ENCODE measurements around the gene KDM8. TPM values are rescaled to one million over a fixed set of nuclear protein-coding genes. Genes with fewer than 3 reads are reported as not detected.

The KDM8 gene
- total RNA-seq, 1 donor from 2014 or later, result 8.6 TPM

- TF ChIP-seq CTCF (IDR thresholded peaks at IDR 0.05), result no peak
- intact Hi-C loops (cut with DNase I), result loop anchor here (5.0 kb wide), 1 partner anchor 134 kb away; no protein-coding TSS in a partner anchor
- ATAC-seq (no peak), DNase-seq (peak; percentile 17)
- no peaks in the 10 kb centered on the region for H3K27me3 ChIP-seq (ENCODE audit: low read depth)
- peaks cover 43% of the 10 kb centered on the region for H3K36me3 ChIP-seq
- H3K9me3 ChIP-seq, result no peaks in the 10 kb centered on the region
- peaks cover 74% of the 10 kb centered on the region for H3K4me1 ChIP-seq
- H3K4me3 ChIP-seq, result no peak overlapping the region
- H3K27ac ChIP-seq, result peak overlapping the region; percentile 78
Observed at GRCh38 chr16:27232901-27233625, 29.7 kb downstream of the KDM8 start.

GRCh38 chr16:27233731-27234130 is 30.4 kb downstream of the KDM8 start:
- TF ChIP-seq CTCF (IDR thresholded peaks at IDR 0.05), result no peak
- Histone ChIP-seq H3K4me1 (peaks cover 80% of the 10 kb centered on the region), H3K27me3 (ENCODE audit: low read depth) (no peaks in the 10 kb centered on the region), H3K27ac (peak overlapping the region; percentile 78), H3K9me3 (no peaks in the 10 kb centered on the region), H3K4me3 (no peak overlapping the region), H3K36me3 (peaks cover 43% of the 10 kb centered on the region)
- peak; percentile 37 for DNase-seq
- intact Hi-C loops (cut with DNase I), result loop anchor here (5.0 kb wide), 1 partner anchor 134 kb away; no protein-coding TSS in a partner anchor
- no peak for ATAC-seq

DNA sequence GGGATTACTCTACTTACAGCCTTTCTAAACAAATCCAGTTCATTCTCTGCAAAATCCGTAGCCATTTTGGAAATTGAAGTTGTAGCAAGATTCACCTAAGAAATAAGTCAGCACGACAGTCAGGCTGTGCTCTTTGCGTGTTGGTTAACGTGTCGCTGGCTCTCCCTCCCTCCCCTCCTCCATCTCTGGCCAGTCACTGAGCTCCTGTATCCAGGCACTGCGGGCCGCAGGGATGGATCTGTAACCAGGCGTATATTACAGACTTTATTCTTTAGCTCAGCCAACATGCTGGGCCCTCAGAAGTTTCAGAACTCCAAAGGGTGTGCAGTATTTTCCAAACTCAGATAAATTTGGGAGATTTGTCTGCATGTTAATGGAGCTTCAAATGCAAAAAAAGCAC is 30.8 kb downstream of the KDM8 start:
- peak; percentile 26 for DNase-seq
- intact Hi-C loops (cut with DNase I), result loop anchor here (5.0 kb wide), 1 partner anchor 133 kb away; no protein-coding TSS in a partner anchor
- no peak for ATAC-seq
- H3K27ac ChIP-seq, result peak overlapping the region; percentile 78
- no peak overlapping the region for H3K4me3 ChIP-seq
- H3K27me3 ChIP-seq (ENCODE audit: low read depth), result no peaks in the 10 kb centered on the region
- TF ChIP-seq CTCF (IDR thresholded peaks at IDR 0.05), result no peak
- H3K4me1 ChIP-seq, result peaks cover 82% of the 10 kb centered on the region
- H3K36me3 ChIP-seq, result peaks cover 43% of the 10 kb centered on the region
- H3K9me3 ChIP-seq, result no peaks in the 10 kb centered on the region

GRCh38 chr16:27234603-27235002 is 31.3 kb downstream of the KDM8 start:
- H3K4me3 ChIP-seq, result peak overlapping the region; percentile 6
- TF ChIP-seq CTCF (IDR thresholded peaks at IDR 0.05), result no peak
- intact Hi-C loops (cut with DNase I), result loop anchor here (5.0 kb wide), 1 partner anchor 133 kb away; no protein-coding TSS in a partner anchor
- no peaks in the 10 kb centered on the region for H3K27me3 ChIP-seq (ENCODE audit: low read depth)
- peaks cover 81% of the 10 kb centered on the region for H3K4me1 ChIP-seq
- H3K36me3 ChIP-seq, result peaks cover 40% of the 10 kb centered on the region
- no peak for ATAC-seq
- no peaks in the 10 kb centered on the region for H3K9me3 ChIP-seq
- peak overlapping the region; percentile 78 for H3K27ac ChIP-seq
- DNase-seq, result no peak

DNA sequence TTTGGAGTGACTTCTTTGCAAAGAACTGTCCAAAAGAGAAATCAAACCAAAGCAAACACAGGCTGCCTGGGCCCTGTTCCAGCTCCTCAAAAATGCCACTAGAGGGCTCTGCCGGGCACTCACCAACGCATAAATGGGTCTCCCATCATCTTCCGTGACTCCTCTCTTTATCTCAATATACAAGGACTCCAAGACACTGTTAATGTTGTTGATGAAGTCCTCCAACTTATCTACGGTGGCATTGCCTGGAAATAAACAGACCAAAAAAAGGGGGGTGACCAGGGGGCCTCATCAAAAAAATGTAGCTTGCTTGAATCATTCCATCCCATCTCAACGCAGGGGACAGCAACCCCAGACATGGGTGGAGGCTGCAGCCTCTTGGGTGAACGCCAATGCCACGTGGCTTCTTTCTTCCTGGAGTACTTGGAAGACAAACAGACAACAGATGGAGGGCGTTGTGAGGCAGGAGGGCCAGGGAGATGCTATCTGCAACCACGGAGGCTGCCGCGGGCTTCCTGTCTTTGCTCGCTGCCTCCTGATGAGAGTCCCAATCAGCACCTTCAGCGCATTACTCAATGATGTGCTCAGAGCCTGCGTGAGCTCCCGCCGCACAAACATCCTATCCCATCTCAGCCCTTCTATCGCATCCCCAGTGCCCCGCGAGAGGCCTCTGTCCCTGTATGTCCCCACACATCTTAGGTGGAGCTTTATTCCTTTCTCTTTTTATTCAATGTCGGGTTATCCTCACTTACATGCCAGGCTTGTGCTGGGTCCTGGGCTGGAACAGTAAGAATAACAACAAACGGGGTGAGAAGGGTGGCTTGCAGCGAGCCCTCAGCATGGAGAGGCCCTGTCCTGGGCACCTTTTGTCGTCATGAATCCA is 32.0 kb downstream of the KDM8 start:
- peaks cover 33% of the 10 kb centered on the region for H3K36me3 ChIP-seq
- ATAC-seq, result peak; percentile 68 to 77
- H3K4me3 ChIP-seq, result peak overlapping the region; percentile 6
- TF ChIP-seq CTCF (IDR thresholded peaks at IDR 0.05), result peak; percentile 85
- peak; percentile 85 for DNase-seq
- peaks cover 81% of the 10 kb centered on the region for H3K4me1 ChIP-seq
- peak overlapping the region; percentile 78 for H3K27ac ChIP-seq
- intact Hi-C loops (cut with DNase I), result no loop called here
- H3K27me3 ChIP-seq (ENCODE audit: low read depth), result no peaks in the 10 kb centered on the region
- H3K9me3 ChIP-seq, result no peaks in the 10 kb centered on the region
